HEK293 (cell line): Measurements from ENCODE around the gene APRT.

Experiments
- CTCF ChIP-seq: fragments of 450-650 bp; formaldehyde crosslinking; IDR thresholded peaks from 2 replicates; pipeline ENCODE4 v1.5.1; 2016; ENCODE audit warnings: missing biosample characterization, missing genetic modification characterization
- PRDM10 ChIP-seq: fragments of 450-650 bp; formaldehyde crosslinking; IDR thresholded peaks from 2 replicates; pipeline ENCODE4 v1.5.1; 2016; ENCODE audit warnings: missing biosample characterization, missing genetic modification characterization
- ZBTB21 ChIP-seq: fragments of 450-650 bp; formaldehyde crosslinking; IDR thresholded peaks from 2 replicates; pipeline ENCODE4 v1.5.1; 2017; ENCODE audit warnings: missing biosample characterization, missing genetic modification characterization
- ZNF138 ChIP-seq: fragments of 450-650 bp; formaldehyde crosslinking; IDR thresholded peaks from 2 replicates; pipeline ENCODE4 v1.5.1; 2016; ENCODE audit warnings: missing biosample characterization, missing genetic modification characterization, borderline replicate concordance
- ZNF266 ChIP-seq: fragments of 450-650 bp; formaldehyde crosslinking; IDR thresholded peaks from 2 replicates; pipeline ENCODE4 v1.5.1; 2016; ENCODE audit warnings: missing biosample characterization, missing genetic modification characterization, low read depth
- ZNF324 ChIP-seq: fragments of 450-650 bp; formaldehyde crosslinking; IDR thresholded peaks from 2 replicates; pipeline ENCODE4 v1.5.1; 2016; ENCODE audit warnings: missing biosample characterization, missing genetic modification characterization

DNA sequence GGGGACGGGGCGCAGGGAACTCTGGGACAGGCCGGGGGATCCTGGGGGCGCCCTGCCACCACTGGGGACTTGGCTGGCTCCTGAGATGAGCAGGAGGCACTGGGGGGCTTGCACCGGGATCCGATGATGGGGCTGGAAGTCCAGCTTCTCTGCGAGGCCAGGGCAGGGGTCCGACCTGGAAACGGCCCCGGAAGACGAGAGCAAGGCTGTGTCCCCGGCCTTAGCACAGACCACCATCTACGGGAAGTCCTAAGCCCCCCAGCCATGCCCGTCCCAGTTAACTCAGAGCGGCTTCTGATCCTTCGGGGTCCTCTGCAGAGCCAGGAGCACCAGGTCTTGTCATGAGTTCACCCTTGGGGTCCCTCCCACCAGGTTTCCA, 7.6 kb downstream of the APRT start:
- TF ChIP-seq PRDM10: no peak
- no peak for TF ChIP-seq CTCF (tag by site-specific recombination)
- no peak for TF ChIP-seq ZNF324 (tag by site-specific recombination)
- no peak for TF ChIP-seq ZBTB21 (tag by site-specific recombination)
- no peak for TF ChIP-seq ZNF138
- no peak for TF ChIP-seq ZNF266 (tag by site-specific recombination)
